OCI-M1 (cell line): ENCODE measurements around the gene IL17A.
A peak's percentile ranks its signal among the peaks of the same experiment; 100 is the strongest.
"Not testable (repeated sequence)": the region's sequence is repeated elsewhere in the genome, so short reads cannot be mapped to it uniquely, and the experiment has no call there.

Experiments used
- DNase-seq: peaks from one replicate; lab custom pipeline; 2025; lab: John Stamatoyannopoulos, UW

Gene IL17A

GRCh38 chr6:52164319-52165094 lies 21.7 kb upstream of the IL17A start:
- DNase-seq = peak; percentile 92

GRCh38 chr6:52167267-52167666 lies 18.9 kb upstream of the IL17A start:
- no peak for DNase-seq

GRCh38 chr6:52168351-52168750 lies 17.8 kb upstream of the IL17A start:
- DNase-seq = not testable (repeated sequence)

GRCh38 chr6:52174118-52174517 lies 12.1 kb upstream of the IL17A start:
- DNase-seq = no peak

- DNase-seq = no peak
These were observed 9.6 kb upstream of the IL17A start for GRCh38 chr6:52176550-52176949.

- DNase-seq = no peak
These were observed 8.2 kb upstream of the IL17A start for GRCh38 chr6:52177961-52178360.

- no peak for DNase-seq
These were observed 5.2 kb upstream of the IL17A start for GRCh38 chr6:52180787-52181558.

- DNase-seq = no peak
These were observed 3.0 kb upstream of the IL17A start for GRCh38 chr6:52183131-52183713.

- DNase-seq = no peak
These were observed 305 bp downstream of the IL17A start for GRCh38 chr6:52186480-52186879.

GRCh38 chr6:52187098-52187497 lies 923 bp downstream of the IL17A start:
- no peak for DNase-seq

- DNase-seq = no peak
These were observed 3.8 kb downstream of the IL17A start for GRCh38 chr6:52189974-52190373.

GRCh38 chr6:52190409-52190808 lies 4.2 kb downstream of the IL17A start:
- DNase-seq = no peak

GRCh38 chr6:52191824-52192223 lies 5.6 kb downstream of the IL17A start:
- DNase-seq = no peak

- no peak for DNase-seq
These were observed 9.7 kb downstream of the IL17A start for GRCh38 chr6:52195886-52196285.

- DNase-seq = peak; percentile 18
These were observed 13.9 kb downstream of the IL17A start for GRCh38 chr6:52200088-52200487.

- no peak for DNase-seq
These were observed 14.9 kb downstream of the IL17A start for GRCh38 chr6:52201046-52201445.

- DNase-seq = no peak
These were observed 15.3 kb downstream of the IL17A start for GRCh38 chr6:52201493-52201892.

GRCh38 chr6:52207066-52207465 lies 20.9 kb downstream of the IL17A start:
- no peak for DNase-seq

- DNase-seq = no peak
These were observed 22.4 kb downstream of the IL17A start for GRCh38 chr6:52208612-52209011.

- DNase-seq = no peak
These were observed 23.6 kb downstream of the IL17A start for GRCh38 chr6:52209770-52210169.

GRCh38 chr6:52210227-52210626 lies 24.1 kb downstream of the IL17A start:
- DNase-seq = no peak

- no peak for DNase-seq
These were observed 27.0 kb downstream of the IL17A start for GRCh38 chr6:52213127-52213526.

GRCh38 chr6:52215787-52216186 lies 29.6 kb downstream of the IL17A start:
- DNase-seq = peak; percentile 33
